MCF 10A (cell line): ENCODE data around the gene PMF1. TPM values are rescaled to one million over a fixed set of nuclear protein-coding genes. Genes with fewer than 3 reads are reported as not detected.

Experiments used
- BruUV-seq: library from RNA; stranded (reverse); fragments of 400-500 nt; replicated peaks from 2 replicates; lab custom pipeline; 2021; lab: Mats Ljungman, UMichigan
- CTCF ChIA-PET: fragments of 300-600 bp; sonication (Branson Sonifier 250); formaldehyde crosslinking; extraction: SDS; loops from one replicate; lab custom pipeline; 2021; ENCODE audit warnings: antibody characterized with exemption, inconsistent platforms; lab: Yijun Ruan, JAX
- POLR2A ChIA-PET: fragments of 300-600, 350-650 bp; sonication (Branson Sonifier 250); formaldehyde crosslinking; extraction: SDS; loops from one replicate; lab custom pipeline; 2020; ENCODE audit warnings: antibody characterized with exemption, inconsistent platforms; lab: Yijun Ruan, JAX
- DNase-seq: peaks from one replicate; pipeline ENCODE4 v3.0.0-alpha.2; 2018; ENCODE audit not compliant: unreplicated experiment
- H3K27ac Mint-ChIP-seq: one replicate; pipeline ENCODE4 v1.8.0; 2022; ENCODE audit warnings: mild to moderate bottlenecking, low read depth, mixed read lengths; ENCODE audit not compliant: unreplicated experiment
- H3K27me3 Mint-ChIP-seq: one replicate; pipeline ENCODE4 v1.8.0; 2022; ENCODE audit warnings: mixed read lengths; ENCODE audit not compliant: insufficient read depth, unreplicated experiment
- H3K36me3 Mint-ChIP-seq: one replicate; pipeline ENCODE4 v1.8.0; 2022; ENCODE audit warnings: mild to moderate bottlenecking, moderate library complexity, mixed read lengths; ENCODE audit not compliant: insufficient read depth, unreplicated experiment
- H3K4me1 Mint-ChIP-seq: one replicate; pipeline ENCODE4 v1.8.0; 2022; ENCODE audit warnings: mixed read lengths; ENCODE audit not compliant: insufficient read depth, unreplicated experiment
- H3K4me3 Mint-ChIP-seq: one replicate; pipeline ENCODE4 v1.8.0; 2022; ENCODE audit warnings: mild to moderate bottlenecking, moderate library complexity, mixed read lengths; ENCODE audit not compliant: unreplicated experiment
- H3K9me3 Mint-ChIP-seq: one replicate; pipeline ENCODE4 v1.8.0; 2022; ENCODE audit warnings: mixed read lengths; ENCODE audit not compliant: unreplicated experiment
- intact Hi-C: fragments of 100-400 bp; cut with micrococcal nuclease; formaldehyde crosslinking; loops from 2 replicates; pipeline ENCODE4 v1.14.1; 2022
- total RNA-seq: library from RNA; stranded (reverse); gene quantifications from 2 replicates; pipeline ENCODE4 v1.2.3, GENCODE V29; 2022
- TF ChIP-seq, protein P1 (sequence below): fragments of 200-600 bp; IDR thresholded peaks from one replicate; pipeline ENCODE4 v1.8.0; 2022; ENCODE audit warnings: antibody characterized with exemption, mild to moderate bottlenecking; ENCODE audit not compliant: unreplicated experiment

PMF1 gene
- total RNA-seq, 1 experiment from 2014 or later = 77.7 TPM

- Mint-ChIP-seq H3K36me3 (peaks cover 24% of the 10 kb centered on the region), H3K9me3 (no peaks in the 10 kb centered on the region), H3K4me1 (peaks cover 28% of the 10 kb centered on the region), H3K27me3 (no peaks in the 10 kb centered on the region), H3K4me3 (no peak overlapping the region), H3K27ac (no peak overlapping the region)
- TF ChIP-seq, protein P1, sequence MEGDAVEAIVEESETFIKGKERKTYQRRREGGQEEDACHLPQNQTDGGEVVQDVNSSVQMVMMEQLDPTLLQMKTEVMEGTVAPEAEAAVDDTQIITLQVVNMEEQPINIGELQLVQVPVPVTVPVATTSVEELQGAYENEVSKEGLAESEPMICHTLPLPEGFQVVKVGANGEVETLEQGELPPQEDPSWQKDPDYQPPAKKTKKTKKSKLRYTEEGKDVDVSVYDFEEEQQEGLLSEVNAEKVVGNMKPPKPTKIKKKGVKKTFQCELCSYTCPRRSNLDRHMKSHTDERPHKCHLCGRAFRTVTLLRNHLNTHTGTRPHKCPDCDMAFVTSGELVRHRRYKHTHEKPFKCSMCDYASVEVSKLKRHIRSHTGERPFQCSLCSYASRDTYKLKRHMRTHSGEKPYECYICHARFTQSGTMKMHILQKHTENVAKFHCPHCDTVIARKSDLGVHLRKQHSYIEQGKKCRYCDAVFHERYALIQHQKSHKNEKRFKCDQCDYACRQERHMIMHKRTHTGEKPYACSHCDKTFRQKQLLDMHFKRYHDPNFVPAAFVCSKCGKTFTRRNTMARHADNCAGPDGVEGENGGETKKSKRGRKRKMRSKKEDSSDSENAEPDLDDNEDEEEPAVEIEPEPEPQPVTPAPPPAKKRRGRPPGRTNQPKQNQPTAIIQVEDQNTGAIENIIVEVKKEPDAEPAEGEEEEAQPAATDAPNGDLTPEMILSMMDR = no peak
- no peak for DNase-seq
- no TSS peak for BruUV-seq
- CTCF ChIA-PET = interaction anchor here (0.7 to 1.1 kb wide), 2 partner anchors 40 to 219 kb away, joined by 3 read pairs; no protein-coding TSS in a partner anchor
- intact Hi-C loops = no loop called here
- POLR2A ChIA-PET = interaction anchor here (10.4 kb wide), 1 partner anchor 14 kb away, joined by 210 read pairs; the partner anchor contains the start of genes GLMP and VHLL
These were observed 73.3 kb downstream of the PMF1 start for GRCh38 chr1:156286061-156286460.

Other genes with a start within 250 kb of the PMF1 start
- gene ARHGEF2, start 234.5 kb upstream of the PMF1 start, total RNA-seq = 498 and 555 TPM in 2 replicates
- 477 and 589 TPM in 2 replicates for gene SSR2, start 192.1 kb upstream of the PMF1 start, total RNA-seq
- gene UBQLN4, start 159.2 kb upstream of the PMF1 start, total RNA-seq = 49.0 and 51.4 TPM in 2 replicates
- 88.1 and 104 TPM in 2 replicates for gene LAMTOR2, start 158.2 kb upstream of the PMF1 start, total RNA-seq
- 1.6 and 5.5 TPM in 2 replicates for gene RAB25, start 151.8 kb upstream of the PMF1 start, total RNA-seq
- 0.88 and 0.91 TPM in 2 replicates for gene MEX3A, start 130.5 kb upstream of the PMF1 start, total RNA-seq
- 620 and 716 TPM in 2 replicates for gene LMNA, start 98.3 kb upstream of the PMF1 start, total RNA-seq
- 1.5 and 4.7 TPM in 2 replicates for gene SEMA4A, start 59.4 kb upstream of the PMF1 start, total RNA-seq
- gene SLC25A44, start 18.9 kb upstream of the PMF1 start, total RNA-seq = 28.7 and 32.3 TPM in 2 replicates
- gene BGLAP, start 29.2 kb downstream of the PMF1 start, total RNA-seq = 1.9 and 2.6 TPM in 2 replicates
- 21.5 and 29.2 TPM in 2 replicates for gene PAQR6, start 35.0 kb downstream of the PMF1 start, total RNA-seq
- 118 and 140 TPM in 2 replicates for gene SMG5, start 69.8 kb downstream of the PMF1 start, total RNA-seq
- gene TMEM79, start 71.3 kb downstream of the PMF1 start, total RNA-seq = 8.1 and 12.5 TPM in 2 replicates
- 12.9 and 17.5 TPM in 2 replicates for gene GLMP, start 82.7 kb downstream of the PMF1 start, total RNA-seq
- 0.49 TPM in 1 of 2 replicates, not detected in the other for gene VHLL, start 86.3 kb downstream of the PMF1 start, total RNA-seq
- gene CCT3, start 125.3 kb downstream of the PMF1 start, total RNA-seq = 495 and 574 TPM in 2 replicates
- gene TSACC, start 125.5 kb downstream of the PMF1 start, total RNA-seq = 1.8 and 3.6 TPM in 2 replicates
- not detected in 2 replicates for gene RHBG, start 156.2 kb downstream of the PMF1 start, total RNA-seq